ENCODE results near the gene ENG.

- TF ChIP-seq CTCF (IDR thresholded peaks at IDR 0.05 in 8 of 11, conservative IDR thresholded peaks at IDR 0.05 in 3 of 11) (no peak), POLR2AphosphoS5 (IDR thresholded peaks at IDR 0.05) (peak; percentile 54 to 73 (median 70)), POLR2A (IDR thresholded peaks at IDR 0.05) (no peak)
Observed at GRCh38 chr9:127813686-127814226, 40.7 kb downstream of the ENG start.
